Germinal center (tissue), 1 donor: ENCODE results near the gene FGFR3.
"Not testable (repeated sequence)": the region's sequence is repeated elsewhere in the genome, so short reads cannot be mapped to it uniquely, and the experiment has no call there.

Experiments
- DNase-seq: peaks from one replicate; pipeline ENCODE4 v3.0.0; 2012; ENCODE audit warnings: mixed read lengths, low spot score

The FGFR3 gene

DNA sequence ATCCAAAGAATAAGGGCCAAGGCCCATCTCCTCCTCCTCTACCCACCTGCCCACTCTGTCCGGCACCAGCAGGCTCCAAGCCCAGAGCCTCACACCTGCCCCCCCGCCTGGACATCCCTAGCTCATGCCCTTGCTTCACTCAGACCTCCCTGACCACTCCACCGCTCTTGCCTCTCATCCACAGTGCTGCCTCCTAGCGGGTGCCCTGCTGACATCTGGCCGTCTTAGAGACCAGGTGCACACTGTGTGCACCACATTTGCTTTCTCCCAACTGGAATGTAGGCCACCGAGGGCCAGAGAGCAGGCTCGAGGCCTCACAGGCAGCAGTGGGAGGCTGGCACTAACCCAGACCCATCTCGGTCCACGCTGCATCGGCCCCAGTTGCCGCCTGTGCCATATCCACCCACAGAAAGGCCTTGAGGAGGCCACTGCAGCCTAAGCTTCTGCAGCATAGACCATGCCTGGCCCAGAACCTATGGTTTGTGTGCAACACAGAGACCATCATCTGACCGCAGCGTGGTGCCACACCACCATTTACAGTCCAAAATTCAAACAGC, 49.3 kb downstream of the FGFR3 start:
- DNase-seq: no peak

DNA sequence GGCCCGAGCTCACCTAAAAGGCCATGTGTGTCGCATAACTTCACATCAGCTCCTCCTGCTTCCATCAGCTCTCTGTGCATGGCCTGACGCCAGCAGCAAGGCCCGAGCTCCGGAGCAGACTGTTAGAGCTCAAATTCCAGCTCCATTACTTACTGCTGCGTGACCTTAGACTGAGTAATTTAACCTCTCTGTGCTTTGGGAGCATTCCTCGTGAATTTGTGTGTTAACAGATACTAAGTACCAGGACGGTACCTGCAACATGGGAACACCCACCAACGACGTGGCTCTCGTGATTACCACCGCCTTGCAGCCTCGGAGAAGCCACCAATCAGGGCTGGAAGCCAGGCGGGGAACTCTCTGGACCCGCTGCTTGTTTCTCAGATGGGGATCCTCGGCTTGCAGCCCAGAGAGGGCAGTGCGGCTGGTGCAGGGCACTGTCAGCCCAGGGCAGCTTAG, 49.9 kb downstream of the FGFR3 start:
- no peak for DNase-seq

DNA sequence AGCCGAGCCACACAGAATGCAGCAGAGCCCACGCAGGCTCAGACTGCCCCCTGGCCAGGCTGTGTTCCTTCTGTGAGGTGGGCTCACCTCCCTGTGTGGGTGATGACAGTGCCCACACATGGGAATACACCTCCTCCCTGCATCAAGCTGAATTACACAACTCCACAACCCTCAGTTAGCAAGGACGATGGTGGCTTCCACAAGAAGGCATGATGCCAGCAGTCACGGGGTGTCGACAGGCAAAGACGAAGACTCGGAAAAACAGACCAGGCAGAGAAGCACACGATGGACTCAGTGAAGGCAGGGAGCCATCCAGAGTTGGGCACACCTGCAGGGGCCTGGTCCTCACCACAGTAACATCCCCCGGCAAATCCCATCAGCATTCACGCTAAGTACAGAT, 50.8 kb downstream of the FGFR3 start:
- no peak for DNase-seq

- DNase-seq: not testable (repeated sequence)
These were observed 51.5 kb downstream of the FGFR3 start for GRCh38 chr4:1844618-1845017.

DNA sequence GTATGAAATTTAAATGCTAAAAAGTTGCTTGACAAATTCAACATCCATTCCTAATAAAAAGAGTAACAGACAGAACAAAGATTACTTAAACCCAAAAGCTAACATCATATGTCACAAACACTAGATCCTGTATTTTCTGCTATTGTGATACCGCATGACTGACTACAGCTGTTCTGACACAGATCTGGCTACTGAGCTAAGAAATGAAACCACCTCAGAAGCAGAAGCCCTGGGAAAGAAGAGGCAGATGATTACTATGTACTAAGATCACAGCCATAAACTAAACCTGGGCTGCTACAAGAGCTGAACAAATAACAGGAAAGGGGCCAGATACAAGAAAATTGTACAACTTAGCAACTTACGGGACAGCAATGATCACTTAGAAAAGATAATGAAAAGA, 53.5 kb downstream of the FGFR3 start:
- DNase-seq: no peak

GRCh38 chr4:1850276-1850675, 57.2 kb downstream of the FGFR3 start:
- no peak for DNase-seq

DNA sequence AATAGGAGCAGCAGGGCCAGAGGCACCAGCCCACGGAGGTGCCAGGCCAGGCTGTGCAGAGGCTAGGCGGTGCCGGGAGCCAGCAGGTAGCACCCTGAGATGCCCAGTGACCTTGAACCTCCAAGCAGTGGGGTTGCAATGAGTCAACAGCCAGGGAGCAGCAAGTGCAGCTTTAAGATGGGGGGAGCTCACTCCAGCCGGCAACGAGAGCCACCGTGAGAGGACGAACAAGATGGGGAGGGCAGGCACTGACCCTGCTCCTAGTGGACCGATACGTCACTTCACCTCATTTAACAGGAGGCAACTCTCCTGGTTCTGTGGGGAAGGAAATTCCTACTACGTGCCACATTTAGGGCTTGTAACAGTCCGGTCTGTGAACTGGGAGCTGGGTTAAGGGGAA, 58.1 kb downstream of the FGFR3 start:
- DNase-seq: no peak

DNA sequence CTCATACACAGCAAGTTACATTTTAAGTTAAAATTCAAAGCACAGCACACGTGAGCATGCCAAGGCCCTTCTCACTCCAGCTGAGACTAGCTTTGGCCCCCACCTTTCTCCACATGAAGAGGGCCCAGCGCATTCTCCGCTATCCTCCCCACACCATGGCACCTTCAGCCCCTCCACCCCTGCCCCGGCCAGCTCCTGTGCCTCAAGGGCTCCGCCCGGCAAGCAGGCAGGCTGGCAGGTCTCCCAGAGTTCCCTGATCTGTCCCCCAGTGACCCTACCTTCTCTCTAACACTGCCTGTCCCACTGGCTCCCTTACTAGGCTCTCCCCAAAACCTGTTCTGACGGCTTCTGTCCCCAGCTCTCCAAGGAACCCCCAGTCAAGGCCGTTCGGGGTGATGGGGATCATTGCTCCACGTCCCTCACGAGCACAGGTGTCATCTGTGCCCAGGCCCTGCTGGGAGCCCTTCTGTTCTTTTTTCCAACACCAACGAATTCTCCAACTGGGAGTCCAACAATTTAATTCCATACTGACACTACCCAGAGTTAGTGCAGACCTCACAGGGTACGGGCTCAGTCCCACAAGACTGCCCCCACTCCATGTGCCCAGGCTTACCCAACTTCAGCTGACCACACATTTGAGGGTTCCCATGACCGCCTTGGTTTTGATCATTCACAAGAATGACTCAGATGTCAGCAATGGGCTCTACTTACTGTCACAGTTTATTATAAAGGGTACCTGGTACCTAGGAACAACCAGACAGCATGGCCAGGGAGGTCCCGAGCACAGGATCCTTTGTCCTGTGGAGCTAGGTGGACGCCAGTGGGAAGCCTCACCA, 58.7 kb downstream of the FGFR3 start:
- no peak for DNase-seq

DNA sequence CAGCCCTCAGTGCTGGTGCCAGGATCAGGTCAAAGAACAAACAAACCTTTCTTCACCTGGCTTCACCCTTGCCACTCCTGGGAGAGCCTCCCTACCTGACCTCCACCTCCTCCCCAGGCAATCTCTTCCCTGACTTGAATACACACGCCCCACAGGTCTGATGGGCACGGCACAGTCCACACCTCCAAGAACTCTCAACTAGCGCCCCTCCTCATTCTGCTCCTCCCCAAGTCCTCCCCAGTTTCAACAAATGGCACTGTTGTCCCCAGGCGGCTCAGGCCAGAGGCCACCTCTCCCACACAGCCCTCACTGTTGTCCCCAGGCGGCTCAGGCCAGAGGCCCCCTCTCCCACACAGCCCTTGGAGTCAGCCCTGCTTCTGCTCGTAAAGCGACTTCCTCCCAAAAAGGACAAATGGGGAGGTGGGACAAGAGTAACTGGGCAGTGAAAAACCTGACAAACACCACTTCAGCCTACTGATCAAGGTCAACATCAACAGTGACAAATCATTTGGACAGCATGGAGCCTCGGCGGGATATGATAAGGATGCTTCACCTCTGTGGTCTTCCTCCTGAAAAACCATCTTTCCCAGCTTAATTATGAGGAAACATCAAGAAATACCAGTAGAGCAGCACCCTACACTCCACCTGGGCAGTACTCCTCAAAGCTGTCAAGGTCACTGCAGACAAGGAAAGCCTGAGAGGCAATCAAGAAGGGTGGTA, 60.0 kb downstream of the FGFR3 start:
- no peak for DNase-seq

- no peak for DNase-seq
These were observed 61.7 kb downstream of the FGFR3 start for GRCh38 chr4:1854752-1855151.

GRCh38 chr4:1855333-1856070, 62.4 kb downstream of the FGFR3 start:
- DNase-seq: peak; percentile 41

- DNase-seq: peak; percentile 92
These were observed 63.2 kb downstream of the FGFR3 start, which contains the start of gene LETM1 for GRCh38 chr4:1856071-1856942. Gene LETM1, minus strand, starts transcription at chr4:1856156. Its CDS starts 206 bp downstream, at chr4:1855950.

DNA sequence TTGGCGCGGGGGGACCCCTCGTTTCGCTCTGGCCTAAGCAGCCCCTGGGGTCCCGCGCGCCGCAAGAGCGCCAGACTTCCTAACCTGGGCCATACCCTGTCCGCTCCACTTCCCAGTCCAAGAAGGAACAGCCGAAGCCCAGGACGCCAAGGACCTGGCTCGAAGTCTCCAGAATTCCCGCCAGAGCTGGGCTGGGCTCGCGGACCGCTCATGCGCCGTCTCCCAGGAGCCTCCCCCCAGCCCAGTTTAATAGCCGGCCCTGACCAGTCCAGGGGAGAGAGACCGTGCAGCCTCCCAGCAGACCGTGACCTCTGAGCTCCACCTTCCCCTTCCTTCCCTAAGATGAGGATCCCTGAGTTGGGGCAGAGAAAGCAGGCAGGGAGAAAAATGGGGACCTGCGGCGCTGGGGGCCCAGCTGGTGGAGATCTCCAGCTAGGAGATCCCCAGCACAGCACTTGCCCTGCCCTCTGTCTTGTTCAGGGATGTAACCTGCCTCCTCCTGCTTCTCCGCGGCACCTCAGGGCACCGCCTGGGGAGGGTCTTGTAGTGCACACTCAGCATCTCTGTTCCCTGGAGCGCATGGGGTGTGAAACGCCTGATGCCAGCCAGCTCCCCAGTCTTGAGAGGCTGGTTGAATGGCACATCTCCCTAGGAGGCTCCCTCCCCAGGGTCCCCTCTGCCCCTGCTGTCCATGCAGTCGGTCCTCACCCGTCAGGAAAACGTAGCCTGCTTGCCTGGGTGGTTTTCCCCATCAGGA, 64.0 kb downstream of the FGFR3 start:
- no peak for DNase-seq

GRCh38 chr4:1857931-1858330, 64.8 kb downstream of the FGFR3 start:
- DNase-seq: no peak
